Endothelial cell of umbilical vein (primary cell): ENCODE results near the gene CD276. TPM values are rescaled to one million over a fixed set of nuclear protein-coding genes. Genes with fewer than 3 reads are reported as not detected.

ENCODE experiments used
- BruUV-seq: library from RNA; stranded (reverse); fragments of 400-500 nt; replicated peaks from 2 replicates; lab custom pipeline; 2021; lab: Mats Ljungman, UMichigan
- CTCF ChIA-PET: fragments of 300-600, 350-600 bp; sonication (Branson Sonifier 250); formaldehyde crosslinking; loops from one replicate; lab custom pipeline; 2021; ENCODE audit warnings: antibody characterized with exemption, inconsistent platforms; lab: Charles Lee
- POLR2A ChIA-PET: fragments of 300-600, 350-600 bp; sonication (Branson Sonifier 250); formaldehyde crosslinking; loops from one replicate; lab custom pipeline; 2021; ENCODE audit warnings: antibody characterized with exemption, inconsistent platforms; lab: Charles Lee
- DNase-seq: peaks from one replicate; pipeline ENCODE4 v3.0.0-alpha.2; 2011; ENCODE audit warnings: low read depth, low spot score
- FAIRE-seq: peaks from 2 replicates; lab custom pipeline; 2011; peaks lifted over from hg19 to GRCh38; lab: Jason Lieb, UNC
- H2AFZ ChIP-seq: 2 replicates; pipeline ENCODE4 v1.6.0; 2012; ENCODE audit warnings: low read depth, low read length, control low read depth, inconsistent platforms
- H3K27ac ChIP-seq: 2 replicates; pipeline ENCODE4 v1.5.1; 2011; ENCODE audit warnings: low read depth, mild to moderate bottlenecking, control low read depth, low read length, moderate library complexity; ENCODE audit not compliant: insufficient read depth
- H3K27me3 ChIP-seq, 2 experiments: 2 replicates each; pipeline versions ENCODE4 v1.6.0 to v1.6.1; 2011; ENCODE audit warnings: low read length in 2 of 2, mixed read lengths in 1 of 2; ENCODE audit not compliant: control insufficient read depth in 2 of 2, insufficient read depth in 2 of 2
- H3K36me3 ChIP-seq, 2 experiments: 2 replicates in 1 of 2; 3 replicates in 1 of 2; pipeline ENCODE4 v1.5.1; 2011; ENCODE audit warnings: low read length in 2 of 2, mild to moderate bottlenecking in 1 of 2, moderate library complexity in 1 of 2; ENCODE audit not compliant: control insufficient read depth in 2 of 2, insufficient read depth in 2 of 2; ENCODE audit errors: extremely low read depth in 1 of 2
- H3K4me1 ChIP-seq: 3 replicates; pipeline ENCODE4 v1.5.1; 2011; ENCODE audit warnings: mild to moderate bottlenecking, low read length; ENCODE audit not compliant: control insufficient read depth, insufficient read depth; ENCODE audit errors: extremely low read depth
- H3K4me2 ChIP-seq: 2 replicates; pipeline ENCODE4 v1.6.1; 2011; ENCODE audit warnings: low read length, control low read depth, mixed read lengths; ENCODE audit not compliant: insufficient read depth
- H3K4me3 ChIP-seq, 3 experiments: fragments of 200-600 bp in 1 of 3; sonication (generic), shearing (Covaris generic) in 1 of 3; replicated peaks in 1 of 3; 2 replicates each; pipeline ENCODE4 v1.5.1; 2011 to 2016; ENCODE audit warnings: control low read depth in 3 of 3, low read length in 3 of 3, mild to moderate bottlenecking in 2 of 3, inconsistent platforms in 1 of 3, low read depth in 1 of 3, moderate library complexity in 1 of 3; ENCODE audit not compliant: insufficient read depth in 1 of 3
- H3K79me2 ChIP-seq: 2 replicates; pipeline ENCODE4 v1.6.0; 2012; ENCODE audit warnings: low read length, inconsistent platforms; ENCODE audit not compliant: control insufficient read depth, insufficient read depth
- H3K9ac ChIP-seq: replicated peaks from 2 replicates; pipeline ENCODE3; 2011; ENCODE audit warnings: low read length, control low read depth; ENCODE audit not compliant: insufficient read depth; ENCODE audit errors: extremely low read depth
- H3K9me1 ChIP-seq: replicated peaks from 3 replicates; pipeline ENCODE4 v1.6.0; 2011; ENCODE audit warnings: mild to moderate bottlenecking, low read length; ENCODE audit not compliant: control insufficient read depth, insufficient read depth; ENCODE audit errors: extremely low read depth
- H3K9me3 ChIP-seq: replicated peaks from 2 replicates; pipeline ENCODE4 v1.5.1; 2012; ENCODE audit warnings: low read length, inconsistent platforms; ENCODE audit not compliant: control insufficient read depth, insufficient read depth
- H4K20me1 ChIP-seq: replicated peaks from 2 replicates; pipeline ENCODE3; 2011; ENCODE audit warnings: mild to moderate bottlenecking, low read length; ENCODE audit not compliant: control insufficient read depth, insufficient read depth; ENCODE audit errors: extremely low read depth
- FOS ChIP-seq: IDR thresholded peaks from 2 replicates; pipeline ENCODE4 v1.6.1; 2011; ENCODE audit warnings: mild to moderate bottlenecking, low read length, moderate library complexity, borderline replicate concordance; ENCODE audit not compliant: insufficient read depth
- GATA2 ChIP-seq: IDR thresholded peaks from 2 replicates; pipeline ENCODE4 v1.7.0; 2011; ENCODE audit warnings: low read depth, mild to moderate bottlenecking, moderate library complexity, mixed read lengths, low read length; ENCODE audit not compliant: insufficient read length, insufficient read depth
- MAX ChIP-seq: IDR thresholded peaks from 2 replicates; pipeline ENCODE4 v1.6.1; 2011; ENCODE audit not compliant: insufficient read depth, insufficient read length
- POLR2A ChIP-seq: IDR thresholded peaks from 2 replicates; pipeline ENCODE4 v1.6.1; 2012; ENCODE audit warnings: low read depth, mild to moderate bottlenecking, control low read depth, low read length
- dilution Hi-C: fragments of 300-500 bp; cut with MboI; formaldehyde crosslinking; loops from one replicate; pipeline ENCODE4 v1.15.0; 2019; ENCODE audit warnings: low sequenced_read_pairs; ENCODE audit not compliant: extremely low pct_ligation_motif_present
- intact Hi-C: fragments of 100-400 bp; cut with micrococcal nuclease; formaldehyde crosslinking; loops from one replicate; pipeline ENCODE4 v1.10.0; 2022
- polyA plus RNA-seq, 4 experiments: library from polyadenylated mRNA; depleted of rRNA in 3 of 4; stranded (reverse) in 3 of 4; unstranded in 1 of 4; fragments of >200 nt; gene quantifications; 2 replicates each; pipeline versions ENCODE4 v1.2.1 to v1.2.3, GENCODE V29; 2011 to 2012; ENCODE audit warnings: missing spikeins in 1 of 4
- total RNA-seq: library from RNA; stranded (reverse); gene quantifications from 2 replicates; pipeline ENCODE4 v1.2.3, GENCODE V29; 2021

Gene CD276
- total and polyA plus RNA-seq, 2 donors (not counting 3 experiments of a cell fraction or from before 2014, with no cell fraction given) = 73.6 to 85.7 TPM

GRCh38 chr15:73681856-73682599, 2.2 kb upstream of the CD276 start:
- H3K4me3 ChIP-seq = no peak overlapping the region
- POLR2A ChIA-PET = interaction anchor here (0.7 kb wide), 1 partner anchor 10 kb away, joined by 5 read pairs; no protein-coding TSS in a partner anchor
- no peak overlapping the region for H3K9ac ChIP-seq
- intact Hi-C loops = no loop called here
- no peaks in the 10 kb centered on the region for H3K9me3 ChIP-seq
- no peak overlapping the region for H3K27ac ChIP-seq
- FAIRE-seq (no peak), DNase-seq (no peak)
- peaks cover 17% of the 10 kb centered on the region for H3K79me2 ChIP-seq
- CTCF ChIA-PET = interaction anchor here (2.0 to 10.8 kb wide), 3 partner anchors 16 to 122 kb away, joined by 7 to 368 read pairs (median 105); partner anchors contain the start of gene NPTN
- no peaks in the 10 kb centered on the region for H3K36me3 ChIP-seq
- no peaks in the 10 kb centered on the region for H4K20me1 ChIP-seq
- no peak overlapping the region for H3K4me2 ChIP-seq
- peaks cover 23% of the 10 kb centered on the region for H3K4me1 ChIP-seq
- dilution Hi-C loops = no loop called here
- no TSS peak for BruUV-seq
- no peaks in the 10 kb centered on the region for H3K9me1 ChIP-seq
- TF ChIP-seq POLR2A (no peak), GATA2 (no peak), FOS (no peak)
- H2AFZ ChIP-seq = no peak overlapping the region
- peaks cover 0 to 2% of the 10 kb centered on the region in 2 experiments for H3K27me3 ChIP-seq

- ChIA-PET CTCF (interaction anchor here (1.4 to 10.8 kb wide), 4 partner anchors 15 to 122 kb away, joined by 7 to 368 read pairs (median 56); partner anchors contain the start of gene NPTN), POLR2A (interaction anchor here (0.7 kb wide), 1 partner anchor 11 kb away, joined by 5 read pairs; no protein-coding TSS in a partner anchor)
- no peaks in the 10 kb centered on the region for H3K9me3 ChIP-seq
- no peak overlapping the region for H2AFZ ChIP-seq
- no TSS peak for BruUV-seq
- DNase-seq (no peak), FAIRE-seq (no peak)
- no peak overlapping the region for H3K27ac ChIP-seq
- no peaks in the 10 kb centered on the region for H3K9me1 ChIP-seq
- H3K27me3 ChIP-seq = peaks cover 0 to 2% of the 10 kb centered on the region in 2 experiments
- intact Hi-C loops (no loop called here), dilution Hi-C loops (no loop called here)
- H3K9ac ChIP-seq = no peak overlapping the region
- peaks cover 30% of the 10 kb centered on the region for H3K4me1 ChIP-seq
- peaks cover 23% of the 10 kb centered on the region for H3K79me2 ChIP-seq
- H3K4me3 ChIP-seq = no peak overlapping the region
- H4K20me1 ChIP-seq = no peaks in the 10 kb centered on the region
- no peaks in the 10 kb centered on the region for H3K36me3 ChIP-seq
- no peak overlapping the region for H3K4me2 ChIP-seq
- TF ChIP-seq MAX (no peak), POLR2A (no peak)
Observed at GRCh38 chr15:73682600-73683090, 1.5 kb upstream of the CD276 start.
